Calu3 (cell line): ENCODE measurements around the gene TAS2R41. TPM values are rescaled to one million over a fixed set of nuclear protein-coding genes. Genes with fewer than 3 reads are reported as not detected.

Experiments used
- BruUV-seq: library from RNA; stranded (reverse); fragments of 400-500 nt; replicated peaks from 2 replicates; lab custom pipeline; 2021; lab: Mats Ljungman, UMichigan
- CTCF ChIA-PET: fragments of 300-600 bp; sonication (Branson Sonifier 250); formaldehyde crosslinking; loops from one replicate; lab custom pipeline; 2022; ENCODE audit warnings: antibody characterized with exemption; lab: Charles Lee
- DNase-seq: peaks from one replicate; pipeline ENCODE4 v3.0.0; 2022
- H3K27ac Mint-ChIP-seq: one replicate; pipeline ENCODE4 v1.8.0; 2022; ENCODE audit warnings: mixed read lengths; ENCODE audit not compliant: unreplicated experiment
- H3K27me3 Mint-ChIP-seq: one replicate; pipeline ENCODE4 v1.8.0; 2022; ENCODE audit warnings: mixed read lengths; ENCODE audit not compliant: unreplicated experiment
- H3K36me3 Mint-ChIP-seq: one replicate; pipeline ENCODE4 v1.8.0; 2022; ENCODE audit warnings: mild to moderate bottlenecking, moderate library complexity, mixed read lengths; ENCODE audit not compliant: insufficient read depth, unreplicated experiment
- H3K4me1 Mint-ChIP-seq: one replicate; pipeline ENCODE4 v1.8.0; 2022; ENCODE audit warnings: mild to moderate bottlenecking, low read depth, mixed read lengths; ENCODE audit not compliant: unreplicated experiment
- H3K4me3 Mint-ChIP-seq: one replicate; pipeline ENCODE4 v1.8.0; 2022; ENCODE audit warnings: mild to moderate bottlenecking, low read depth, moderate library complexity, mixed read lengths; ENCODE audit not compliant: unreplicated experiment
- H3K9me3 Mint-ChIP-seq: one replicate; pipeline ENCODE4 v1.8.0; 2022; ENCODE audit warnings: low read depth, mixed read lengths; ENCODE audit not compliant: unreplicated experiment
- intact Hi-C: fragments of 100-400 bp; cut with micrococcal nuclease; formaldehyde crosslinking; loops from one replicate; pipeline ENCODE4 v1.10.0; 2022; ENCODE audit not compliant: unreplicated experiment
- total RNA-seq: library from RNA; stranded (reverse); gene quantifications from 2 replicates; pipeline ENCODE4 v1.2.3, GENCODE V29; 2022
- TF ChIP-seq, protein P1 (sequence below): fragments of 200-600 bp; IDR thresholded peaks from one replicate; pipeline ENCODE4 v1.8.0; 2022; ENCODE audit warnings: antibody characterized with exemption; ENCODE audit not compliant: unreplicated experiment

TAS2R41 gene
- total RNA-seq, 1 experiment from 2014 or later, result not detected

- Mint-ChIP-seq H3K27me3 (no peaks in the 10 kb centered on the region), H3K27ac (no peak overlapping the region), H3K4me1 (peaks cover 13% of the 10 kb centered on the region), H3K9me3 (no peaks in the 10 kb centered on the region), H3K36me3 (no peaks in the 10 kb centered on the region), H3K4me3 (peak overlapping the region; percentile 13)
- no TSS peak for BruUV-seq
- CTCF ChIA-PET, result no interaction called here
- peak; percentile 49 for DNase-seq
- intact Hi-C loops, result no loop called here
- TF ChIP-seq, protein P1, sequence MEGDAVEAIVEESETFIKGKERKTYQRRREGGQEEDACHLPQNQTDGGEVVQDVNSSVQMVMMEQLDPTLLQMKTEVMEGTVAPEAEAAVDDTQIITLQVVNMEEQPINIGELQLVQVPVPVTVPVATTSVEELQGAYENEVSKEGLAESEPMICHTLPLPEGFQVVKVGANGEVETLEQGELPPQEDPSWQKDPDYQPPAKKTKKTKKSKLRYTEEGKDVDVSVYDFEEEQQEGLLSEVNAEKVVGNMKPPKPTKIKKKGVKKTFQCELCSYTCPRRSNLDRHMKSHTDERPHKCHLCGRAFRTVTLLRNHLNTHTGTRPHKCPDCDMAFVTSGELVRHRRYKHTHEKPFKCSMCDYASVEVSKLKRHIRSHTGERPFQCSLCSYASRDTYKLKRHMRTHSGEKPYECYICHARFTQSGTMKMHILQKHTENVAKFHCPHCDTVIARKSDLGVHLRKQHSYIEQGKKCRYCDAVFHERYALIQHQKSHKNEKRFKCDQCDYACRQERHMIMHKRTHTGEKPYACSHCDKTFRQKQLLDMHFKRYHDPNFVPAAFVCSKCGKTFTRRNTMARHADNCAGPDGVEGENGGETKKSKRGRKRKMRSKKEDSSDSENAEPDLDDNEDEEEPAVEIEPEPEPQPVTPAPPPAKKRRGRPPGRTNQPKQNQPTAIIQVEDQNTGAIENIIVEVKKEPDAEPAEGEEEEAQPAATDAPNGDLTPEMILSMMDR, result no peak
These were observed 43.0 kb upstream of the TAS2R41 start for GRCh38 chr7:143434660-143435059.

DNA sequence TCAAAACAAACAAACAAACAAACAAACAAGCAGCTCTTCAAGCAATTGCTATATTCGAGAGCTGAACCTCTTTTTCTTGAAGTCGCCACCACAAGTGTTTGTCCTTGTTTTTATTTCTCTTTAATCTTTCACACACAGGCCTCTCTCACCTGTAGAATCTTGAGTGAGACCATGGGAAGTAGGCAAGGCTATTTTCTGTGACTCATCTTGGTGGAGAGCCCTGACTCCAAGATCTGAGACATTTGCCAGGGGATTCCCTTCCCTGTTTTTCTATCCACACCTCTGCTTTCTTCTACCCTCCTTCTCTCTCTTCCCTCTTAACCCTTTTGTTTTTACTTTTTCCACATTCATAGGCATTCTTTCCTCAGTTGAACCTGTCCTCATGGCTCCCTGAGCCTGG is 42.4 kb upstream of the TAS2R41 start:
- Mint-ChIP-seq H3K4me3 (peak overlapping the region; percentile 13), H3K27me3 (no peaks in the 10 kb centered on the region), H3K36me3 (no peaks in the 10 kb centered on the region), H3K27ac (no peak overlapping the region), H3K4me1 (peaks cover 13% of the 10 kb centered on the region), H3K9me3 (no peaks in the 10 kb centered on the region)
- TF ChIP-seq, protein P1, result no peak
- intact Hi-C loops, result no loop called here
- no peak for DNase-seq
- BruUV-seq, result no TSS peak
- CTCF ChIA-PET, result no interaction called here

GRCh38 chr7:143436325-143436946 is 41.2 kb upstream of the TAS2R41 start:
- Mint-ChIP-seq H3K9me3 (no peaks in the 10 kb centered on the region), H3K4me3 (no peak overlapping the region), H3K27ac (no peak overlapping the region), H3K36me3 (no peaks in the 10 kb centered on the region), H3K27me3 (no peaks in the 10 kb centered on the region), H3K4me1 (peaks cover 13% of the 10 kb centered on the region)
- DNase-seq, result no peak
- TF ChIP-seq, protein P1, result no peak
- intact Hi-C loops, result no loop called here
- no TSS peak for BruUV-seq
- CTCF ChIA-PET, result no interaction called here

- Mint-ChIP-seq H3K27me3 (no peaks in the 10 kb centered on the region), H3K4me3 (no peak overlapping the region), H3K36me3 (no peaks in the 10 kb centered on the region), H3K27ac (no peak overlapping the region), H3K4me1 (peaks cover 13% of the 10 kb centered on the region), H3K9me3 (no peaks in the 10 kb centered on the region)
- DNase-seq, result no peak
- TF ChIP-seq, protein P1, result no peak
- no TSS peak for BruUV-seq
- intact Hi-C loops, result no loop called here
- CTCF ChIA-PET, result no interaction called here
These were observed 40.1 kb upstream of the TAS2R41 start for GRCh38 chr7:143437578-143437977.
